ENCODE data around the gene KIF1A. TPM values are rescaled to one million over a fixed set of nuclear protein-coding genes. Genes with fewer than 3 reads are reported as not detected.

KIF1A gene
- total and polyA plus RNA-seq, 2 donors (not counting 3 experiments of a cell fraction or from before 2014, with no cell fraction given), result 0.11 to 0.64 TPM

DNA sequence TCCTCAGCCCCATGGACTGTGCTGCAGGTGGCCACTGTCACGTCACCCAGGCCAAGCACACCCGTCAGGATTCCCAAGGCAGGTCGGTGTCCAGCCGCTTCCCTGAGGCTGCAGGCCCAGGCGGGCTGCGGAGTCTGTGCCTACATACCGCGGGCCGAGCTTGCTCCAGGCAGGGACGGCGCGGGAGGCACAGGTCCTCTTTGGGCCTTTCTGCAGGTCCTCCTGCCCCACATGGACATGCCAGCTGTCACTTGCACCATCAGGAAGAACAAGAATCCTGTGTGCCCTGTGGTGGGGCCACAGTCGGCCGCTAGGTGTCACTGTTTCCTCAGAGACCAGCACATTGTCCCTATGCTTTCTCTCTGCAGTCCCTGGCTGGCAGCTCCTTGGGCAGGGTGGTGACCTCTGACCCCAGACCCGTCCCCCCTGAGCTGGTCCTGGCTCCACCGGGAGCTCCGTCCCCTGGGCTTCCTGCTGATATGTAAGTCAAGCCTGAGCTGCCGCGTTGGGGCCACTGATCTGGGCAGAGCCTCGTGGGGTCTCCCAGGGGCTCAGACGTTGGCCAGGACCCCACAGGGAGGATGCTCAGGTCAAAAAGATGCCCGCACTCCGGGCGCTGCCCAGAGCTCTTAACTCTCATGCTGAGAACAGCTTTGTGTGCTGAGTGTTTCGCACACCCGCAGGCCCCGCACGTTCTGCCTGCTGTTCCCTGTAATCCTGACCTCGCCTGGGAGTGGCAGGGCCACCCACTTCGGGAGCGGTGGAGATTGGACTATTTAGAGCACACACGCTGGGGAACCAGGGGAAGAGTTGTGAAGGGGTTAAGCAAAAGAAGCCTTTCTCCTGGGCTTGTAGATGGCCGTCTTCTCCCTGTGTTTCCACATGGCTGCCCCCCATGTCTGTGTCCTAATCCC is 31.3 kb upstream of the KIF1A start:
- Histone ChIP-seq H3K27me3 (ENCODE audit: control insufficient read depth in 2 of 2, insufficient read depth in 2 of 2, low read length in 2 of 2) (no peaks in the 10 kb centered on the region), H3K4me2 (ENCODE audit: insufficient read depth, low read length) (no peak overlapping the region), H2AFZ (ENCODE audit: low read depth, low read length) (no peak overlapping the region), H4K20me1 (replicated peaks; ENCODE audit: control insufficient read depth, extremely low read depth, insufficient read depth, low read length) (no peaks in the 10 kb centered on the region), H3K4me3 (replicated peaks in 1 of 3; ENCODE audit: insufficient read depth in 1 of 3, low read depth in 1 of 3, low read length in 3 of 3) (no peak overlapping the region), H3K79me2 (ENCODE audit: control insufficient read depth, insufficient read depth, low read length) (no peaks in the 10 kb centered on the region), H3K9ac (replicated peaks; ENCODE audit: extremely low read depth, insufficient read depth, low read length) (no peak overlapping the region), H3K9me1 (replicated peaks; ENCODE audit: control insufficient read depth, extremely low read depth, insufficient read depth, low read length) (no peaks in the 10 kb centered on the region), H3K27ac (ENCODE audit: insufficient read depth, low read depth, low read length) (no peak overlapping the region), H3K36me3 (ENCODE audit: control insufficient read depth in 2 of 2, extremely low read depth in 1 of 2, insufficient read depth in 2 of 2, low read length in 2 of 2) (no peaks in the 10 kb centered on the region), H3K4me1 (ENCODE audit: control insufficient read depth, extremely low read depth, insufficient read depth, low read length) (no peaks in the 10 kb centered on the region), H3K9me3 (replicated peaks; ENCODE audit: control insufficient read depth, insufficient read depth, low read length) (no peaks in the 10 kb centered on the region)
- FAIRE-seq (peak; percentile 93), DNase-seq (ENCODE audit: low read depth, low spot score) (peak; percentile 78)
- ChIA-PET CTCF (interaction anchor here (0.5 to 1.4 kb wide), 28 partner anchors 9 to 808 kb away, joined by 3 to 11 read pairs (median 3); partner anchors contain the start of genes PASK and SNED1), POLR2A (no interaction called here)
- dilution Hi-C loops (cut with MboI; ENCODE audit: extremely low pct_ligation_motif_present, low sequenced_read_pairs), result no loop called here
- no TSS peak for BruUV-seq (replicated peaks)
- intact Hi-C loops (cut with micrococcal nuclease), result loop anchor here (1.0 to 10.0 kb wide), 7 partner anchors 63 to 808 kb away; partner anchors contain the start of genes HDLBP, PASK and SEPTIN2
- TF ChIP-seq, protein P1, sequence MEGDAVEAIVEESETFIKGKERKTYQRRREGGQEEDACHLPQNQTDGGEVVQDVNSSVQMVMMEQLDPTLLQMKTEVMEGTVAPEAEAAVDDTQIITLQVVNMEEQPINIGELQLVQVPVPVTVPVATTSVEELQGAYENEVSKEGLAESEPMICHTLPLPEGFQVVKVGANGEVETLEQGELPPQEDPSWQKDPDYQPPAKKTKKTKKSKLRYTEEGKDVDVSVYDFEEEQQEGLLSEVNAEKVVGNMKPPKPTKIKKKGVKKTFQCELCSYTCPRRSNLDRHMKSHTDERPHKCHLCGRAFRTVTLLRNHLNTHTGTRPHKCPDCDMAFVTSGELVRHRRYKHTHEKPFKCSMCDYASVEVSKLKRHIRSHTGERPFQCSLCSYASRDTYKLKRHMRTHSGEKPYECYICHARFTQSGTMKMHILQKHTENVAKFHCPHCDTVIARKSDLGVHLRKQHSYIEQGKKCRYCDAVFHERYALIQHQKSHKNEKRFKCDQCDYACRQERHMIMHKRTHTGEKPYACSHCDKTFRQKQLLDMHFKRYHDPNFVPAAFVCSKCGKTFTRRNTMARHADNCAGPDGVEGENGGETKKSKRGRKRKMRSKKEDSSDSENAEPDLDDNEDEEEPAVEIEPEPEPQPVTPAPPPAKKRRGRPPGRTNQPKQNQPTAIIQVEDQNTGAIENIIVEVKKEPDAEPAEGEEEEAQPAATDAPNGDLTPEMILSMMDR (IDR thresholded peaks at IDR 0.05; ENCODE audit: extremely low read depth in 1 of 2, insufficient read depth in 1 of 2, low read depth in 1 of 2, low read length in 2 of 2), result peak; percentile 92 to 95
- TF ChIP-seq, protein P2, sequence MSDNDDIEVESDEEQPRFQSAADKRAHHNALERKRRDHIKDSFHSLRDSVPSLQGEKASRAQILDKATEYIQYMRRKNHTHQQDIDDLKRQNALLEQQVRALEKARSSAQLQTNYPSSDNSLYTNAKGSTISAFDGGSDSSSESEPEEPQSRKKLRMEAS (IDR thresholded peaks at IDR 0.05; ENCODE audit: insufficient read depth, insufficient read length), result no peak
- no peak for TF ChIP-seq POLR2A (IDR thresholded peaks at IDR 0.05; ENCODE audit: low read depth, low read length)
- TF ChIP-seq FOS (IDR thresholded peaks at IDR 0.05; ENCODE audit: borderline replicate concordance, insufficient read depth, low read length), result no peak
- TF ChIP-seq POLR2AphosphoS5 (IDR thresholded peaks at IDR 0.05; ENCODE audit: insufficient read depth, low read depth, low read length), result no peak

Measured in endothelial cell of umbilical vein (primary cell).